ENCODE data around the gene DENND5A. TPM values are rescaled to one million over a fixed set of nuclear protein-coding genes. Genes with fewer than 3 reads are reported as not detected.

Gene DENND5A
- total and polyA plus RNA-seq, 2 of the 8 experiments (the other 6 are each of a cell fraction or from before 2014, with no cell fraction given), result 65.7 to 139 TPM

GRCh38 chr11:9132203-9132878, 132.8 kb downstream of the DENND5A start:
- TF ChIP-seq SAP30 (IDR thresholded peaks at IDR 0.05; ENCODE audit: insufficient read depth, insufficient replicate concordance, low read length), result no peak
- TF ChIP-seq HDAC2 (IDR thresholded peaks at IDR 0.05; ENCODE audit: borderline replicate concordance in 1 of 2, low read depth in 2 of 2, low read length in 2 of 2), result no peak
- no peak for TF ChIP-seq HDAC6 (IDR thresholded peaks at IDR 0.05; ENCODE audit: low read depth, low read length)
- TF ChIP-seq TAF7 (optimal IDR thresholded peaks at IDR 0.05; ENCODE audit: borderline replicate concordance, low read depth, low read length), result no peak
- no peak for TF ChIP-seq KDM4A (IDR thresholded peaks at IDR 0.05; ENCODE audit: low read depth, low read length, severe bottlenecking)
- TF ChIP-seq SP2 (IDR thresholded peaks at IDR 0.05; ENCODE audit: low read length), result no peak
- TF ChIP-seq TAF1 (IDR thresholded peaks at IDR 0.05; ENCODE audit: low read depth, low read length), result no peak
- Histone ChIP-seq H3K4me1 (replicated peaks in 1 of 4; ENCODE audit: control insufficient read depth in 3 of 4, insufficient read depth in 4 of 4, low read length in 3 of 4) (peaks cover 0 to 3% (median 0%) of the 10 kb centered on the region in 4 experiments; a peak in 1 of 7 replicates), H2BK12ac (ENCODE audit: low read depth, low read length) (no peak overlapping the region), H2AFZ (ENCODE audit: low read length) (no peak overlapping the region), H3K27me3 (replicated peaks in 1 of 4; ENCODE audit: control insufficient read depth in 3 of 4, extremely low read depth in 1 of 4, insufficient read depth in 3 of 4, low read length in 3 of 4) (no peaks in the 10 kb centered on the region), H3K4me3 (ENCODE audit: extremely low read depth in 1 of 4, insufficient read depth in 2 of 4, low read depth in 3 of 4, low read length in 4 of 4) (no peak overlapping the region), H2BK5ac (ENCODE audit: low read depth, low read length) (no peak overlapping the region), H3K14ac (ENCODE audit: insufficient read length) (no peak overlapping the region), H3K79me1 (ENCODE audit: low read depth, low read length) (no peaks in the 10 kb centered on the region), H3K18ac (ENCODE audit: extremely low read depth, low read length) (no peak overlapping the region), H3K4ac (replicated peaks; ENCODE audit: insufficient read length, low read depth, low read length) (no peak overlapping the region), H3K9ac (replicated peaks in 1 of 4; ENCODE audit: extremely low read depth in 1 of 4, low read depth in 3 of 4, low read length in 3 of 4) (no peak overlapping the region), H4K5ac (ENCODE audit: insufficient read length, low read depth, low read length) (no peak overlapping the region), H3K79me2 (ENCODE audit: control insufficient read depth in 1 of 2, insufficient read depth in 2 of 2, low read length in 2 of 2) (no peaks in the 10 kb centered on the region), H3K9me3 (ENCODE audit: insufficient read depth in 2 of 2, low read depth in 1 of 2, low read length in 1 of 2) (no peaks in the 10 kb centered on the region), H2BK20ac (ENCODE audit: low read length) (no peak overlapping the region), H2BK15ac (ENCODE audit: low read length) (no peak overlapping the region), H3K23ac (ENCODE audit: insufficient read length) (no peak overlapping the region), H3K23me2 (ENCODE audit: low read depth, low read length) (no peaks in the 10 kb centered on the region), H3K36me3 (ENCODE audit: control insufficient read depth in 2 of 4, insufficient read depth in 4 of 4, low read length in 3 of 4) (peaks cover 0 to 2% (median 0%) of the 10 kb centered on the region in 4 experiments; a peak in 1 of 8 replicates), H3K56ac (replicated peaks; ENCODE audit: insufficient read length, low read depth, low read length) (no peak overlapping the region), H4K20me1 (replicated peaks in 1 of 2; ENCODE audit: control insufficient read depth in 1 of 2, insufficient read depth in 2 of 2, low read length in 2 of 2) (peaks cover 0 to 2% of the 10 kb centered on the region in 2 experiments), H2AK5ac (ENCODE audit: low read depth, low read length) (no peak overlapping the region), H4K91ac (replicated peaks; ENCODE audit: insufficient read length, low read length) (no peak overlapping the region), H2BK120ac (replicated peaks; ENCODE audit: low read depth, low read length) (no peak overlapping the region), H4K8ac (ENCODE audit: extremely low read depth, insufficient read depth, low read length) (no peak overlapping the region), H3K27ac (ENCODE audit: low read depth, low read length) (no peak overlapping the region), H3K4me2 (ENCODE audit: insufficient read depth in 1 of 2, low read depth in 2 of 2, low read length in 2 of 2) (no peak overlapping the region)
- DNase-seq (ENCODE audit: low read depth in 1 of 2, low spot score in 2 of 2) (no peak), FAIRE-seq (no peak)
- 86% methylated on average over 5 of the region's 5 CpGs; no CpG with 5 or more reads in 1 of the 2 experiments for WGBS, 2 experiments (ENCODE audit: extremely low coverage in 1 of 2, insufficient coverage in 1 of 2, insufficient read length in 1 of 2, insufficient replicate concordance in 2 of 2, low coverage in 1 of 2, low lambda C conversion rate in 2 of 2, missing lambda C conversion rate in 1 of 2)
- ChIA-PET CTCF (ENCODE audit: partially characterized antibody) (interaction anchor here (0.9 to 6.6 kb wide), 11 partner anchors 9 to 375 kb away, joined by 3 to 41 read pairs (median 4); no protein-coding TSS in a partner anchor), POLR2A (ENCODE audit: partially characterized antibody) (interaction anchor here (0.6 kb wide), 1 partner anchor 145 kb away, joined by 3 read pairs; no protein-coding TSS in a partner anchor)

All from H1 (cell line).